ENCODE measurements around the gene ADCK1.

Gene ADCK1

DNA sequence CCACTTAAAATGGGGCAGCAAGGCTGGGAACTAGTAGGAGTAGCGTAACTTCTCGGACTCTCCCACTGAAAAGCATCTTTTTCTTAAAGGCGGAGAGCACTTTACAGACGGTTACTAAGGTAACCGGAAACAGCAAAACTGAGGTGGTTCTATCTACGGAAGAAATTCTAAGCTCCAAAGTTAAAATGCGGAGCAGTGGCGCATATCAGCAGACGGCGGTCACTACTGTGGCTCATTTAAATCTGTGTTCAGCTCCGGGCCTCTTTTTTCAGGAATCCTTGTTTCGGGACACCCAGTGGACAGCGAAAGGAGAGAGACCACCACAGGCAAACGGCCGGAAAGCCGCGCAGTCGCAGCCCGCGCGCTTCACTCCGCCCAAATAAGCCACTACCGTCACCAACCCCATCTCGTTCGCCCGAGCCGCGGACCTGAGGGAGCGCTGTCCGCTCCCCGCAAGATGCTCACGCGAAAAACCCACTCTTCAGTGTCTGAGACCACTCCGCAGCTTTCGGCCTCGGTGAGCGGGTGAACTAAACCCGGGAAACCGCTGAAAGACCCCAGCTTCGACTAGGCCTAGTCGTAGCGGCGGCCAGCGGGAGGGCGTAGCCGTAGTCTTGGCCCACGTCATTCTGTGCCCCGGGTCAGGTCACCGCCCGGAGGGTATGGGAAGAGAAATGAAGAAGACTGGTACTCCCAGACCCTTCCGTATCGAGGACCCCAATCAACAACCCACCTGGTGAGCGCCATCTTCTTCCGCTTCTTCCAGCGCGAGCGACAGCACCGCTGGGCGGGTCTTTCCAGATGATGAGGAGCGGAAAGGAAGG is 39.3 kb upstream of the ADCK1 start, which contains the start of gene SNW1 (continued):
- TF ChIP-seq ZNF660 (tag by site-specific recombination; IDR thresholded peaks at IDR 0.05) (no peak), SETDB1 (IDR thresholded peaks at IDR 0.05; ENCODE audit: insufficient read length, low read length) (no peak), WT1 (tag by site-specific recombination; IDR thresholded peaks at IDR 0.05) (no peak), KLF1 (tag by site-specific recombination; IDR thresholded peaks at IDR 0.05) (peak; percentile 28; the same call in 1 of the 2 replicates), ZNF560 (tag by site-specific recombination; IDR thresholded peaks at IDR 0.05; ENCODE audit: borderline replicate concordance) (no peak), HOXA7 (CRISPR knock-in tag; IDR thresholded peaks at IDR 0.05; ENCODE audit: borderline replicate concordance) (no peak), ZBTB7A (tag by site-specific recombination; IDR thresholded peaks at IDR 0.05; ENCODE audit: low read depth) (peak; percentile 84), ZNF292 (tag by site-specific recombination; IDR thresholded peaks at IDR 0.05; ENCODE audit: borderline replicate concordance, low read depth) (no peak), ZNF626 (tag by site-specific recombination; IDR thresholded peaks at IDR 0.05) (no peak), ZEB2 (tag by site-specific recombination; IDR thresholded peaks at IDR 0.05) (0 out of 2 replicates have a peak, but pooled peaks have one; percentile 25), ZNF37A (tag by site-specific recombination; IDR thresholded peaks at IDR 0.05) (no peak), ZNF174 (tag by site-specific recombination; IDR thresholded peaks at IDR 0.05) (no peak), ZBTB20 (tag by site-specific recombination; IDR thresholded peaks at IDR 0.05) (peak; percentile 51; the same call in 1 of the 2 replicates), ZFP41 (tag by site-specific recombination; IDR thresholded peaks at IDR 0.05; ENCODE audit: borderline replicate concordance) (no peak), ZNF202 (tag by site-specific recombination; IDR thresholded peaks at IDR 0.05; ENCODE audit: borderline replicate concordance) (no peak), RBAK (tag by site-specific recombination; IDR thresholded peaks at IDR 0.05) (no peak), SP7 (tag by site-specific recombination; IDR thresholded peaks at IDR 0.05) (0 out of 2 replicates have a peak, but pooled peaks have one; percentile 23)
- TF ChIP-seq, protein P1, sequence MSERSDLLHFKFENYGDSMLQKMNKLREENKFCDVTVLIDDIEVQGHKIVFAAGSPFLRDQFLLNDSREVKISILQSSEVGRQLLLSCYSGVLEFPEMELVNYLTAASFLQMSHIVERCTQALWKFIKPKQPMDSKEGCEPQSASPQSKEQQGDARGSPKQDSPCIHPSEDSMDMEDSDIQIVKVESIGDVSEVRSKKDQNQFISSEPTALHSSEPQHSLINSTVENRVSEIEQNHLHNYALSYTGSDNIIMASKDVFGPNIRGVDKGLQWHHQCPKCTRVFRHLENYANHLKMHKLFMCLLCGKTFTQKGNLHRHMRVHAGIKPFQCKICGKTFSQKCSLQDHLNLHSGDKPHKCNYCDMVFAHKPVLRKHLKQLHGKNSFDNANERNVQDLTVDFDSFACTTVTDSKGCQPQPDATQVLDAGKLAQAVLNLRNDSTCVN (tag by site-specific recombination; optimal IDR thresholded peaks at IDR 0.05), result peak; percentile 35
- TF ChIP-seq, protein P2, sequence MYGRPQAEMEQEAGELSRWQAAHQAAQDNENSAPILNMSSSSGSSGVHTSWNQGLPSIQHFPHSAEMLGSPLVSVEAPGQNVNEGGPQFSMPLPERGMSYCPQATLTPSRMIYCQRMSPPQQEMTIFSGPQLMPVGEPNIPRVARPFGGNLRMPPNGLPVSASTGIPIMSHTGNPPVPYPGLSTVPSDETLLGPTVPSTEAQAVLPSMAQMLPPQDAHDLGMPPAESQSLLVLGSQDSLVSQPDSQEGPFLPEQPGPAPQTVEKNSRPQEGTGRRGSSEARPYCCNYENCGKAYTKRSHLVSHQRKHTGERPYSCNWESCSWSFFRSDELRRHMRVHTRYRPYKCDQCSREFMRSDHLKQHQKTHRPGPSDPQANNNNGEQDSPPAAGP (tag by site-specific recombination; IDR thresholded peaks at IDR 0.05), result peak; percentile 27; the same call in 1 of the 2 replicates
- TF ChIP-seq, protein P3, sequence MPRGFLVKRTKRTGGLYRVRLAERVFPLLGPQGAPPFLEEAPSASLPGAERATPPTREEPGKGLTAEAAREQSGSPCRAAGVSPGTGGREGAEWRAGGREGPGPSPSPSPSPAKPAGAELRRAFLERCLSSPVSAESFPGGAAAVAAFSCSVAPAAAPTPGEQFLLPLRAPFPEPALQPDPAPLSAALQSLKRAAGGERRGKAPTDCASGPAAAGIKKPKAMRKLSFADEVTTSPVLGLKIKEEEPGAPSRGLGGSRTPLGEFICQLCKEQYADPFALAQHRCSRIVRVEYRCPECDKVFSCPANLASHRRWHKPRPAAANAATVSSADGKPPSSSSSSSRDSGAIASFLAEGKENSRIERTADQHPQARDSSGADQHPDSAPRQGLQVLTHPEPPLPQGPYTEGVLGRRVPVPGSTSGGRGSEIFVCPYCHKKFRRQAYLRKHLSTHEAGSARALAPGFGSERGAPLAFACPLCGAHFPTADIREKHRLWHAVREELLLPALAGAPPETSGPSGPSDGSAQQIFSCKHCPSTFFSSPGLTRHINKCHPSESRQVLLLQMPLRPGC (tag by site-specific recombination; IDR thresholded peaks at IDR 0.05), result 0 out of 2 replicates have a peak, but pooled peaks have one; percentile 22

DNA sequence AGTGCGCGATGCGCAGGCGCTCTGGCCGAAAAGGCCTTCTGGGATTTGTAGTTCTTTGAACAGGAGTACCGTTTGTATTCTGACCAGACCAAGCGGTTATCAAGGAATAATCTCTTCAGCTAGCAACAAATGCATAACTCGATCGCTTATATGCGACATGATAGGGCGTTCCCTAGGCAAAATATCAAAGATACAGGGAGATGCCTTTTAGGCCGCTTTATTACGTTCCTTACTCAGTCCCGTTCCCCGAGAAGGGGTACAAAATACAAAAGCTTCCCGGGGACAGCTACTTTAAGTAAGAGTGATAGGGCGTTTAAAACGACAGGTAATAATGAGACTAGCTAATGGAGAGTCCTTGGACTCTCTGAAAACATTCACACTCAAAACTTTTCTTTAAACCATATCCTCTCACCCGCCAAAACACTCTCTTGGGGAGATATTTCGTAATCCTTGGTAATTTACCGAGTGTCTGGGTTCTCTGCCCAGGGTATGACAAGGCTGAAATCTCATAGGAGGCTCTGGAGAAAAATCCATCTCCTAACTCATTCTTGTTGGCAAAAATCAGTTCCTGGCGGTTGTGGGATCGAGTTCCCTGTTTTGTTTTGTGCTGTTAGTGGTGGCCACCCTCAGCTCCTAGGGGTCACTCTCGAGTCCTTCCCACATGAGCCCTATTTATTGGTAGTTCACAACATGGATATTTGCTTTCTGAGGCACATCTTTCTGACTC is 38.5 kb upstream of the ADCK1 start:
- POLR2A ChIA-PET, result interaction anchor here (1.4 to 1.6 kb wide), 2 partner anchors 10 to 39 kb away, joined by 4 to 7 read pairs; partner anchors contain the start of gene ADCK1
- peak; percentile 84; the same call in 1 of the 2 replicates for TF ChIP-seq ZNF76 (tag by site-specific recombination; IDR thresholded peaks at IDR 0.05; ENCODE audit: borderline replicate concordance, low read depth)
- TF ChIP-seq, protein P4, sequence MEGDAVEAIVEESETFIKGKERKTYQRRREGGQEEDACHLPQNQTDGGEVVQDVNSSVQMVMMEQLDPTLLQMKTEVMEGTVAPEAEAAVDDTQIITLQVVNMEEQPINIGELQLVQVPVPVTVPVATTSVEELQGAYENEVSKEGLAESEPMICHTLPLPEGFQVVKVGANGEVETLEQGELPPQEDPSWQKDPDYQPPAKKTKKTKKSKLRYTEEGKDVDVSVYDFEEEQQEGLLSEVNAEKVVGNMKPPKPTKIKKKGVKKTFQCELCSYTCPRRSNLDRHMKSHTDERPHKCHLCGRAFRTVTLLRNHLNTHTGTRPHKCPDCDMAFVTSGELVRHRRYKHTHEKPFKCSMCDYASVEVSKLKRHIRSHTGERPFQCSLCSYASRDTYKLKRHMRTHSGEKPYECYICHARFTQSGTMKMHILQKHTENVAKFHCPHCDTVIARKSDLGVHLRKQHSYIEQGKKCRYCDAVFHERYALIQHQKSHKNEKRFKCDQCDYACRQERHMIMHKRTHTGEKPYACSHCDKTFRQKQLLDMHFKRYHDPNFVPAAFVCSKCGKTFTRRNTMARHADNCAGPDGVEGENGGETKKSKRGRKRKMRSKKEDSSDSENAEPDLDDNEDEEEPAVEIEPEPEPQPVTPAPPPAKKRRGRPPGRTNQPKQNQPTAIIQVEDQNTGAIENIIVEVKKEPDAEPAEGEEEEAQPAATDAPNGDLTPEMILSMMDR (tag by site-specific recombination; IDR thresholded peaks at IDR 0.05), result peak; percentile 25; the same call in 1 of the 2 replicates
- TF ChIP-seq SCRT2 (tag by site-specific recombination; IDR thresholded peaks at IDR 0.05), result 0 out of 2 replicates have a peak, but pooled peaks have one; percentile 3
- TF ChIP-seq ZBTB20 (tag by site-specific recombination; IDR thresholded peaks at IDR 0.05), result 0 out of 2 replicates have a peak, but pooled peaks have one; percentile 2
- 0 out of 2 replicates have a peak, but pooled peaks have one; percentile 2 for TF ChIP-seq SP3 (tag by site-specific recombination; IDR thresholded peaks at IDR 0.05)
- no peak for TF ChIP-seq SALL2 (tag by site-specific recombination; IDR thresholded peaks at IDR 0.05; ENCODE audit: borderline replicate concordance)
- no peak for TF ChIP-seq ZIC2 (tag by site-specific recombination; IDR thresholded peaks at IDR 0.05)
- TF ChIP-seq ZNF274 (IDR thresholded peaks at IDR 0.05; ENCODE audit: low read length), result no peak
- TF ChIP-seq ZNF274 (tag by site-specific recombination; IDR thresholded peaks at IDR 0.05; ENCODE audit: borderline replicate concordance), result no peak
- no peak for TF ChIP-seq OSR2 (tag by site-specific recombination; IDR thresholded peaks at IDR 0.05)
- peak; percentile 84 for TF ChIP-seq ZBTB17 (tag by site-specific recombination; IDR thresholded peaks at IDR 0.05)

More for the DNA sequence above, 38.5 kb upstream of the ADCK1 start:
- H3K4me3 ChIP-seq (ENCODE audit: low read depth, low read length), result peak overlapping the region; percentile 100
- no peak overlapping the region; the same call in 1 of the 2 replicates for H3K27ac ChIP-seq (ENCODE audit: extremely low read depth, low read depth, low read length)
- no peaks in the 10 kb centered on the region for H3K4me1 ChIP-seq (ENCODE audit: control insufficient read depth, insufficient read depth, low read length)
- CTCF ChIA-PET, result interaction anchor here (0.7 to 1.0 kb wide), 3 partner anchors 11 to 59 kb away, joined by 3 to 4 read pairs (median 4); no protein-coding TSS in a partner anchor
- peaks cover 4 to 13% of the 10 kb centered on the region in 2 experiments; a peak in 2 of 3 replicates for H3K36me3 ChIP-seq (ENCODE audit: control insufficient read depth in 2 of 2, insufficient read depth in 1 of 2, low read length in 2 of 2)
- H3K9me3 ChIP-seq (ENCODE audit: control insufficient read depth, insufficient read depth, low read depth, low read length), result no peaks in the 10 kb centered on the region

Data from HEK293 (cell line).